ENCODE results near the gene IGFBPL1. TPM values are rescaled to one million over a fixed set of nuclear protein-coding genes. Genes with fewer than 3 reads are reported as not detected.

IGFBPL1 gene
- total and polyA plus RNA-seq, 2 of the 13 experiments (the other 11 are each of a cell fraction or from before 2014, with no cell fraction given) = 0.24 TPM; not detected in 1

- CTCF ChIA-PET (ENCODE audit: low intra/inter-chr PET ratio, low total read pairs) = interaction anchor here (1.0 kb wide), 1 partner anchor 227 kb away, joined by 3 read pairs; no protein-coding TSS in a partner anchor
- no peak overlapping the region for H3K4me2 ChIP-seq (ENCODE audit: low read depth, low read length)
- no peaks in the 10 kb centered on the region for H4K20me1 ChIP-seq (ENCODE audit: insufficient read depth, low read length)
- no peaks in the 10 kb centered on the region for H3K79me2 ChIP-seq (ENCODE audit: insufficient read depth, low read length)
- 60% methylated on average over 4 of the region's 8 CpGs for WGBS (ENCODE audit: low lambda C conversion rate)
- H3K4me1 ChIP-seq (ENCODE audit: insufficient read depth, low read length) = 0 out of 2 replicates have a peak, but pooled peaks cover under 1% of the 10 kb centered on the region
- DNase-seq (ENCODE audit: low spot score) (no peak), ATAC-seq (no peak), FAIRE-seq (no peak)
- no peak overlapping the region for H2AFZ ChIP-seq (ENCODE audit: low read length)
- H3K36me3 ChIP-seq (replicated peaks in 1 of 2; ENCODE audit: control insufficient read depth in 1 of 2, insufficient read depth in 2 of 2, low read length in 2 of 2) = no peaks in the 10 kb centered on the region
- H3K27ac ChIP-seq (ENCODE audit: extremely low read length, insufficient read depth, low read length) = no peak overlapping the region
- no TSS peak for BruUV-seq (replicated peaks)
- POLR2A ChIA-PET = no interaction called here
- H3K27me3 ChIP-seq (ENCODE audit: control insufficient read depth in 1 of 2, insufficient read depth in 2 of 2, low read length in 2 of 2) = peaks cover 8 to 54% of the 10 kb centered on the region in 2 experiments
- no peak overlapping the region for H3K9ac ChIP-seq (ENCODE audit: insufficient read depth, low read depth, low read length)
- no peaks in the 10 kb centered on the region for H3K9me3 ChIP-seq (ENCODE audit: low read length)
- intact Hi-C loops (cut with micrococcal nuclease; ENCODE audit: unreplicated experiment) = loop anchor here (5.0 kb wide), 1 partner anchor 256 kb away; no protein-coding TSS in a partner anchor
- in situ Hi-C loops (cut with HindIII; ENCODE audit: extremely low pct_ligation_motif_present, low pct_unique_long_range_greater_than_20kb) = no loop called here
- no peak overlapping the region for H3K4me3 ChIP-seq (replicated peaks in 1 of 3; ENCODE audit: insufficient read depth in 1 of 3, low read depth in 2 of 3, low read length in 3 of 3)
- TF ChIP-seq ARNT (IDR thresholded peaks at IDR 0.05) (no peak), GLMP (CRISPR knock-in tag; IDR thresholded peaks at IDR 0.05; ENCODE audit: borderline replicate concordance) (no peak), KDM5B (CRISPR knock-in tag; IDR thresholded peaks at IDR 0.05; ENCODE audit: borderline replicate concordance) (no peak), ZNF777 (CRISPR knock-in tag; IDR thresholded peaks at IDR 0.05) (no peak), NFAT5 (CRISPR knock-in tag; IDR thresholded peaks at IDR 0.05) (no peak), ASH2L (IDR thresholded peaks at IDR 0.05; ENCODE audit: insufficient read length, low read depth, low read length) (no peak), MZF1 (CRISPR knock-in tag; IDR thresholded peaks at IDR 0.05; ENCODE audit: borderline replicate concordance) (no peak), ETV6 (CRISPR knock-in tag; conservative IDR thresholded peaks at IDR 0.05) (no peak), SKIL (CRISPR knock-in tag; IDR thresholded peaks at IDR 0.05; ENCODE audit: borderline replicate concordance) (no peak), ZNF569 (CRISPR knock-in tag; IDR thresholded peaks at IDR 0.05; ENCODE audit: borderline replicate concordance) (no peak), E2F2 (CRISPR knock-in tag; IDR thresholded peaks at IDR 0.05; ENCODE audit: borderline replicate concordance) (no peak), SP5 (CRISPR knock-in tag; IDR thresholded peaks at IDR 0.05; ENCODE audit: borderline replicate concordance, low read depth) (no peak), PHF8 (CRISPR knock-in tag; IDR thresholded peaks at IDR 0.05) (no peak), ZNF274 (CRISPR knock-in tag; IDR thresholded peaks at IDR 0.05) (no peak)
These were observed 8.4 kb downstream of the IGFBPL1 start for GRCh38 chr9:38415856-38416255.

All from HepG2 (cell line).